ENCODE results near the gene SLC22A1.

The SLC22A1 gene

DNA sequence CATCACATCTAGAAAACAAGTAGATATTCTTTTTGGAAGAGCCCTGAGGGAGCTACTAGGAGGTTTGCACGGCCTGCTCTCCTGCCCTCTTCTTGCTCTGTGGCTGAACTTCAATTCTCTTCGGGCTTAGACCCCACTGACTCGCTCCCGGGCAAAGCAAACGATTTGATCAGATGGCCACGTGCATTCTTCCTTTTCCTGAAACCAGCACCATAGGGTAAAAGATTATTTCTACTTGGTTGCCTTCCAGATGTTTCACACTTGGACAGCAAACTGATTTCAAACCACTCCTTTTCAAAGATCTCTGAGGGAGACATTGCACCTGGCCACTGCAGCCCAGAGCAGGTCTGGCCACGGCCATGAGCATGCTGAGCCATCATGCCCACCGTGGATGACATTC is at the start of gene SLC22A1:
TSS of gene SLC22A1 (plus strand) at position 258 of the 400 bp plus-strand sequence. CDS start at position 379, 121 bp downstream.
- Histone ChIP-seq H3K9me3 (ENCODE audit: control insufficient read depth in 2 of 2, low read length in 2 of 2) (no peaks in the 10 kb centered on the region), H3K4me3 (ENCODE audit: low read length in 2 of 2) (no peak within 1 kb of the TSS), H3K4me1 (ENCODE audit: control insufficient read depth in 2 of 2, insufficient read depth in 2 of 2, low read length in 2 of 2) (no peaks in the 10 kb centered on the region), H3K27me3 (ENCODE audit: control insufficient read depth in 2 of 2, insufficient read depth in 2 of 2, low read length in 2 of 2) (no peaks in the 10 kb centered on the region), H3K36me3 (ENCODE audit: control insufficient read depth in 2 of 2, insufficient read depth in 2 of 2, low read length in 2 of 2) (peaks cover 5 to 7% of the 10 kb centered on the region in 2 donors), H3K9ac (ENCODE audit: low read depth in 1 of 2, low read length in 2 of 2) (no peak within 1 kb of the TSS), H3K27ac (ENCODE audit: low read depth in 2 of 2, low read length in 2 of 2) (no peak within 1 kb of the TSS)

DNA sequence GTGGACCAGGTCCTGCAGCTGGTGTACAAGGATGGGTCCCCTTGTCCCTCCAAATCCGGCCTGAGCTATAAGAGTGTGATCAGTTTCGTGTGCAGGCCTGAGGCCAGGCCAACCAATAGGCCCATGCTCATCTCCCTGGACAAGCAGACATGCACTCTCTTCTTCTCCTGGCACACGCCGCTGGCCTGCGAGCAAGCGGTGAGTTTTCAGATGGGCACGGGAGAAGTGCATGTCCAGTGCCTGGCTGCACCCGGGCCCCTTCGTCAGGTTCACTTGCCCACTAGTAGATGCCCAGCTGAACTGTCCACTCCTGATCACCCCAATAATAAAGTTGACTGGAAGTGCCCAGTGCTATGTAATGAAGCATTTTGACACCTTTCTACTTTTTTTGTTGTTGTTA is 48.3 kb upstream of the SLC22A1 start:
- H3K27me3 ChIP-seq (ENCODE audit: control insufficient read depth in 2 of 2, insufficient read depth in 2 of 2, low read length in 2 of 2), result no peaks in the 10 kb centered on the region
- H3K36me3 ChIP-seq (ENCODE audit: control insufficient read depth in 2 of 2, insufficient read depth in 2 of 2, low read length in 2 of 2), result peaks cover 87 to 88% of the 10 kb centered on the region in 2 donors
- no peak overlapping the region for H3K9ac ChIP-seq (ENCODE audit: low read depth in 1 of 2, low read length in 2 of 2)
- H3K4me1 ChIP-seq (ENCODE audit: control insufficient read depth in 2 of 2, insufficient read depth in 2 of 2, low read length in 2 of 2), result no peaks in the 10 kb centered on the region
- H3K9me3 ChIP-seq (ENCODE audit: control insufficient read depth in 2 of 2, low read length in 2 of 2), result no peaks in the 10 kb centered on the region
- H3K27ac ChIP-seq (ENCODE audit: low read depth in 2 of 2, low read length in 2 of 2), result no peak overlapping the region
- H3K4me3 ChIP-seq (ENCODE audit: low read length in 2 of 2), result no peak overlapping the region

DNA sequence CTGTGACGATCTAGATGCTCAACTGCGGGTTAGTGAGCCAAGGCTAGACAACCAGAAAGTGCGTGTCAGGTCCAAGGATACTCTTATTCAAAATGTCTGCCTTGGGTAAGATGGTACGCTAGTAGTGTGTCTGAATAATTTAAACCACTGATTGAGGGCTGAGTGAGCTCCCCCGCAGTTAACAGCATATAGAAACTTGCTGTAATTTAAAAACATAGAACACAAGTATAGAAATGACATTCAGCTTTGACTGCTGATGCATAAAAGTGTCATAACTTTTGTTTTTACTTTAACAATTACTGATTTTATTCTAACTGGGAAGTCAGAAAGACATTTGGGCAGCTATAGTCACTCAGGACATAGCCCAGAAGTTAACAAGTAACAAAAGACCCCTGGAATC is 45.6 kb upstream of the SLC22A1 start:
- Histone ChIP-seq H3K9me3 (ENCODE audit: control insufficient read depth in 2 of 2, low read length in 2 of 2) (no peaks in the 10 kb centered on the region), H3K27me3 (ENCODE audit: control insufficient read depth in 2 of 2, insufficient read depth in 2 of 2, low read length in 2 of 2) (no peaks in the 10 kb centered on the region), H3K9ac (ENCODE audit: low read depth in 1 of 2, low read length in 2 of 2) (no peak overlapping the region), H3K27ac (ENCODE audit: low read depth in 2 of 2, low read length in 2 of 2) (no peak overlapping the region), H3K4me1 (ENCODE audit: control insufficient read depth in 2 of 2, insufficient read depth in 2 of 2, low read length in 2 of 2) (no peaks in the 10 kb centered on the region), H3K4me3 (ENCODE audit: low read length in 2 of 2) (no peak overlapping the region), H3K36me3 (ENCODE audit: control insufficient read depth in 2 of 2, insufficient read depth in 2 of 2, low read length in 2 of 2) (peaks cover 86 to 88% of the 10 kb centered on the region in 2 donors)

DNA sequence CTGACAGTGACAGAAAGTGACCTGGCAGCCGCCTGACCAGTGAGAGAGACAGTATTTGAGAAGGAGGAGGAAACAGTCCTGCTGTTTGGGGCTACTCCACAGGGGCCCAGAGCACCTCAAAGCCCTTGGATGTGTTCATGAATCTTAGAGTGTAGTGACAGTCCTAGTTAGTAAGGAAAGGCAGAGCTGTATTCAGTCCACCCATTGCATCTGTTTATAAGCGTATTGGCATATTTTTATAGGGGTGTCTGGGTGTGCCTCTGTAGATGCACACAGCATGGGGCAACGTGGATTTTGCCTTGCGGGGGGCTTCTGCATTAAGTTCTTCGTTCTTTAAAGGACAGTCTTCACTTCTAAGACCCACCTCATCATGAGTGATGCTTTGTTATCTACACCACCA is 44.6 kb upstream of the SLC22A1 start:
- H3K36me3 ChIP-seq (ENCODE audit: control insufficient read depth in 2 of 2, insufficient read depth in 2 of 2, low read length in 2 of 2), result peaks cover 79 to 87% of the 10 kb centered on the region in 2 donors

DNA sequence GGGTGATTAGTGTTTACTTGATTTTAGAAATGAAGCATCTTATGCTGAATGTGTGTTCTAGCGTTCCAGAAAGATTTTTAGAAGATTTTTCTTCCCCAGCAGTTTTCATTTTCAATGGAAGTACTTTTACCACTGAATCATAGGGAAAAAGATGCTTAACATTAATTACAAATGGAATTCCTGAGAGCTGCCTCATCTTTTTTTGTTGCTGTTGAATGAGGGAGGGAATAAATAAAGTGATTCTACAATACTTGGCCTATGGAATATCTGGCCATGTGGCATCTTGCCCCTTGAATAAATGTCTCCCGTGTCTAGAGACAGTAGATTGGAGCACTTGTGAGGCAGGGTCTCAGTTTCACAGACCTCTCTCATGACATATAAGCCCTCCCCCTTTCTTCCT is 44.1 kb upstream of the SLC22A1 start:
- H3K9ac ChIP-seq (ENCODE audit: low read depth in 1 of 2, low read length in 2 of 2), result no peak overlapping the region
- H3K27me3 ChIP-seq (ENCODE audit: control insufficient read depth in 2 of 2, insufficient read depth in 2 of 2, low read length in 2 of 2), result no peaks in the 10 kb centered on the region
- H3K27ac ChIP-seq (ENCODE audit: low read depth in 2 of 2, low read length in 2 of 2), result no peak overlapping the region
- H3K4me1 ChIP-seq (ENCODE audit: control insufficient read depth in 2 of 2, insufficient read depth in 2 of 2, low read length in 2 of 2), result no peaks in the 10 kb centered on the region
- peaks cover 74 to 83% of the 10 kb centered on the region in 2 donors for H3K36me3 ChIP-seq (ENCODE audit: control insufficient read depth in 2 of 2, insufficient read depth in 2 of 2, low read length in 2 of 2)
- H3K9me3 ChIP-seq (ENCODE audit: control insufficient read depth in 2 of 2, low read length in 2 of 2), result no peaks in the 10 kb centered on the region
- no peak overlapping the region for H3K4me3 ChIP-seq (ENCODE audit: low read length in 2 of 2)

More for the DNA sequence above, 44.6 kb upstream of the SLC22A1 start:
- no peak overlapping the region for H3K4me3 ChIP-seq (ENCODE audit: low read length in 2 of 2)
- H3K9me3 ChIP-seq (ENCODE audit: control insufficient read depth in 2 of 2, low read length in 2 of 2), result no peaks in the 10 kb centered on the region
- H3K4me1 ChIP-seq (ENCODE audit: control insufficient read depth in 2 of 2, insufficient read depth in 2 of 2, low read length in 2 of 2), result no peaks in the 10 kb centered on the region
- H3K9ac ChIP-seq (ENCODE audit: low read depth in 1 of 2, low read length in 2 of 2), result no peak overlapping the region
- H3K27me3 ChIP-seq (ENCODE audit: control insufficient read depth in 2 of 2, insufficient read depth in 2 of 2, low read length in 2 of 2), result no peaks in the 10 kb centered on the region
- H3K27ac ChIP-seq (ENCODE audit: low read depth in 2 of 2, low read length in 2 of 2), result no peak overlapping the region

DNA sequence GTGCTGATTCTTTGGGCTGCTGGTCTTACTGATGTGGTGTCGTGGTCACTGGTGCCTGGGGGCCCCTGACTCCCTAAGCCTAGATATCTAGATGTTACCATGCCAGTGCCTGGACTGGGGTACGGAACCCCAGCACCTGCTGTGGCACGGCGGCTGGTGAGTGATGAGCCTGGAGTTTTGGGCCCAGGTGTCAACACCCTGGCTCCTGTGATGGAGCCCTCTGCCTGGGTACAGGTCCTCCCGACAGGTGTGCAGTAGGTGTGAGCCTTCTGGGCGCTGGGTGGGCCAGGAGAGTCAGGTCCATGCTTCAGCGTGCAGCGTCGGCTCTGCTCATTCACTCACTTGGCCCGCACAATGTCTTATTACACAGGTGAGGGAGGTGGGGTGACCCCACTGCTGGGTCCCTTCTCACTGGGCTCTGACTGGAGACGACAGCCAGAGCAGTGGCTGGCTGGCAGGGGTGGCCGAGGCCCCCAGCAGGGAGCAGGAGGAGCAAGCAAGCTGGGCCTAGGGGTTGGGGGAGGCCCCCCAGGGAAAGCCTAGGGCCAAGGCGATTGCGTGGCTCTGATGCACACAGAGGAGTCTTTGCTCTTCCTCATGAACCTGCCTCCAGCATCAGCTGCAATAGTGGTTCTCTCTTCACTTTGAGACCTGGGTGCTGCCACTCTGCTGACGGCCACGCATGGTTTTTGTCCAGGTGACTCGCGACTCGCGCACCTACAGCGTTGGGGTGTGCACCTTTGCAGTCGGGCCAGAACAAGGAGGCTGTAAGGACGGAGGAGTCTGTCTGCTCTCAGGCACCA is 42.5 kb upstream of the SLC22A1 start:
- Histone ChIP-seq H3K9ac (ENCODE audit: low read depth in 1 of 2, low read length in 2 of 2) (no peak overlapping the region), H3K27me3 (ENCODE audit: control insufficient read depth in 2 of 2, insufficient read depth in 2 of 2, low read length in 2 of 2) (no peaks in the 10 kb centered on the region), H3K9me3 (ENCODE audit: control insufficient read depth in 2 of 2, low read length in 2 of 2) (no peaks in the 10 kb centered on the region), H3K27ac (ENCODE audit: low read depth in 2 of 2, low read length in 2 of 2) (no peak overlapping the region), H3K36me3 (ENCODE audit: control insufficient read depth in 2 of 2, insufficient read depth in 2 of 2, low read length in 2 of 2) (peaks cover 63 to 79% of the 10 kb centered on the region in 2 donors), H3K4me3 (ENCODE audit: low read length in 2 of 2) (no peak overlapping the region), H3K4me1 (ENCODE audit: control insufficient read depth in 2 of 2, insufficient read depth in 2 of 2, low read length in 2 of 2) (no peaks in the 10 kb centered on the region)

DNA sequence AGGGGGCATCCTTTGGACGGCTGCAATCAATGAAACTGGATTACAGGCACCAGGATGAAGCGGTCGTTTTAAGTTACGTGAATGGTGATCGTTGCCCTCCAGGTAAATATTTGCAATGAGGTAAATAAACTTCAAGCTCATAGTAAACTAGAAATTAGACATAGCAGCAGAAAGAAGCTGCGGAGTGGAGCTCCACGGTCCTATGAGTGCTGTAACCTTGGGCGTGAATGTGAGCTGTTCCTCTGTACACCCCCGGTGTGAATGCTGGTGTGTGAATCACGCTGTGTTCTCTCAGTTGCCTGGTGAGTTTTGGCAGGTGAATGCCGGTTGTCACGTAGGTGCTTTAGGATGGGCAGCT is 42.0 kb upstream of the SLC22A1 start:
- no peak overlapping the region for H3K4me3 ChIP-seq (ENCODE audit: low read length in 2 of 2)

DNA sequence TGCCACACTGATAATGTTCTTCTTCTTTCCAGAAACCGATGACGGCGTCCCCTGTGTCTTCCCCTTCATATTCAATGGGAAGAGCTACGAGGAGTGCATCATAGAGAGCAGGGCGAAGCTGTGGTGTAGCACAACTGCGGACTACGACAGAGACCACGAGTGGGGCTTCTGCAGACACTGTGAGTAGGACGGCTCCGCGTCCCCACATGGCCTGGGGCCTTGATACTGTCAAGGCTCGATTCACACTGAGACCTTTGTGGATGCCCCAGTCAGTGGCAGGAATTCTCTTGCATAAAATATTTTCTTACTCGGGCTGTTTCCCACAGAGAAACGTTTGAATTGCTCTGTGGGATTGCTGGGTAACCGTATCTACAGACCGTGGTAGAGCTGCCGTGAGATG is 41.5 kb upstream of the SLC22A1 start:
- Histone ChIP-seq H3K27me3 (ENCODE audit: control insufficient read depth in 2 of 2, insufficient read depth in 2 of 2, low read length in 2 of 2) (no peaks in the 10 kb centered on the region), H3K4me1 (ENCODE audit: control insufficient read depth in 2 of 2, insufficient read depth in 2 of 2, low read length in 2 of 2) (peaks cover 0 to 3% of the 10 kb centered on the region in 2 donors), H3K4me3 (ENCODE audit: low read length in 2 of 2) (no peak overlapping the region), H3K9me3 (ENCODE audit: control insufficient read depth in 2 of 2, low read length in 2 of 2) (no peaks in the 10 kb centered on the region), H3K27ac (ENCODE audit: low read depth in 2 of 2, low read length in 2 of 2) (no peak overlapping the region), H3K9ac (ENCODE audit: low read depth in 1 of 2, low read length in 2 of 2) (no peak overlapping the region), H3K36me3 (ENCODE audit: control insufficient read depth in 2 of 2, insufficient read depth in 2 of 2, low read length in 2 of 2) (peaks cover 65 to 82% of the 10 kb centered on the region in 2 donors)

More for the DNA sequence above, 42.0 kb upstream of the SLC22A1 start:
- H3K27me3 ChIP-seq (ENCODE audit: control insufficient read depth in 2 of 2, insufficient read depth in 2 of 2, low read length in 2 of 2), result no peaks in the 10 kb centered on the region
- no peaks in the 10 kb centered on the region for H3K9me3 ChIP-seq (ENCODE audit: control insufficient read depth in 2 of 2, low read length in 2 of 2)
- no peak overlapping the region for H3K27ac ChIP-seq (ENCODE audit: low read depth in 2 of 2, low read length in 2 of 2)
- H3K36me3 ChIP-seq (ENCODE audit: control insufficient read depth in 2 of 2, insufficient read depth in 2 of 2, low read length in 2 of 2), result peaks cover 63 to 82% of the 10 kb centered on the region in 2 donors
- H3K4me1 ChIP-seq (ENCODE audit: control insufficient read depth in 2 of 2, insufficient read depth in 2 of 2, low read length in 2 of 2), result no peaks in the 10 kb centered on the region
- no peak overlapping the region for H3K9ac ChIP-seq (ENCODE audit: low read depth in 1 of 2, low read length in 2 of 2)

DNA sequence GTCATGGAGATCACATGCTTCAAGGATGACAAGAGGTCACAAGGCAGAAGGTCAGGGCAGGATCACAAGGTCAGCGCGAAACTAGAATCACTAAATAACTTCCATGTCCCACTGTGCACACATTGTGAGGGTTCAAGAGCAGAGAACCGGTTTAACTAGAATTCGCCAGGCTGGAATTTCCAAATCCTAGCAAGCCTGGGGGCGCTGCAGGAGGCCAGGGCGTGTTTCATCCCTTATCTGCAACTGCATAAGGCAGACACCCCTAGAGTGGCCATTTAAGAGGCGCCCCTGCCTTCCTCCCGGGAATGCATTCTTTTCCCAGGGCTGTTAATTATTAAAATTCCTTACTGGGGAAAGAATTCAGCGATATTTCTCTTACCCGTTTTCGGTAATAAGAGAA is 40.2 kb upstream of the SLC22A1 start:
- H3K27ac ChIP-seq (ENCODE audit: low read depth in 2 of 2, low read length in 2 of 2), result no peak overlapping the region

DNA sequence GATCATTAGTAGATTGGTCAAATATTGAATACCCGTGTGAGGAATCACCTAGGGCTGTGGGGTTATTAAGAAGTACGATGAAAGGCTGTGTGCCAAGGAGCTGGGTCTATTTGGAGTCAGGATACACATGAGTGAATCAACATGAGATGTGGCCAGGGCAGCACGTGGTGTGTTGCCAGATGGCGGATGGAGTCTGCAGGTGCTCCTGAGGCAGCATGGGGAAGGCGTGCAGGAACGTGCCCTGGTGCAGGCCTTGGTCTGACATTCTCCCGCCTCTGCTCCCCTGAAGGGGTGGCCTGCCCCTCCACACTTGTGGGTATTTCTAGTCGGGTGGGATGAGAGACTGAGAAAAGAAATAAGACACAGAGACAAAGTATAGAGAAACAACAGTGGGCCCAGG is 39.0 kb upstream of the SLC22A1 start:
- Histone ChIP-seq H3K4me1 (ENCODE audit: control insufficient read depth in 2 of 2, insufficient read depth in 2 of 2, low read length in 2 of 2) (peaks cover 0 to 12% of the 10 kb centered on the region in 2 donors), H3K4me3 (ENCODE audit: low read length in 2 of 2) (no peak overlapping the region), H3K9me3 (ENCODE audit: control insufficient read depth in 2 of 2, low read length in 2 of 2) (no peaks in the 10 kb centered on the region), H3K27me3 (ENCODE audit: control insufficient read depth in 2 of 2, insufficient read depth in 2 of 2, low read length in 2 of 2) (no peaks in the 10 kb centered on the region), H3K9ac (ENCODE audit: low read depth in 1 of 2, low read length in 2 of 2) (no peak overlapping the region), H3K36me3 (ENCODE audit: control insufficient read depth in 2 of 2, insufficient read depth in 2 of 2, low read length in 2 of 2) (peaks cover 60 to 83% of the 10 kb centered on the region in 2 donors), H3K27ac (ENCODE audit: low read depth in 2 of 2, low read length in 2 of 2) (no peak overlapping the region)

More for the DNA sequence above, 40.2 kb upstream of the SLC22A1 start:
- Histone ChIP-seq H3K27me3 (ENCODE audit: control insufficient read depth in 2 of 2, insufficient read depth in 2 of 2, low read length in 2 of 2) (no peaks in the 10 kb centered on the region), H3K9me3 (ENCODE audit: control insufficient read depth in 2 of 2, low read length in 2 of 2) (no peaks in the 10 kb centered on the region), H3K9ac (ENCODE audit: low read depth in 1 of 2, low read length in 2 of 2) (no peak overlapping the region), H3K36me3 (ENCODE audit: control insufficient read depth in 2 of 2, insufficient read depth in 2 of 2, low read length in 2 of 2) (peaks cover 60 to 80% of the 10 kb centered on the region in 2 donors), H3K4me3 (ENCODE audit: low read length in 2 of 2) (no peak overlapping the region), H3K4me1 (ENCODE audit: control insufficient read depth in 2 of 2, insufficient read depth in 2 of 2, low read length in 2 of 2) (peaks cover 0 to 12% of the 10 kb centered on the region in 2 donors)
